ENCODE results near the gene COL16A1.

DNA sequence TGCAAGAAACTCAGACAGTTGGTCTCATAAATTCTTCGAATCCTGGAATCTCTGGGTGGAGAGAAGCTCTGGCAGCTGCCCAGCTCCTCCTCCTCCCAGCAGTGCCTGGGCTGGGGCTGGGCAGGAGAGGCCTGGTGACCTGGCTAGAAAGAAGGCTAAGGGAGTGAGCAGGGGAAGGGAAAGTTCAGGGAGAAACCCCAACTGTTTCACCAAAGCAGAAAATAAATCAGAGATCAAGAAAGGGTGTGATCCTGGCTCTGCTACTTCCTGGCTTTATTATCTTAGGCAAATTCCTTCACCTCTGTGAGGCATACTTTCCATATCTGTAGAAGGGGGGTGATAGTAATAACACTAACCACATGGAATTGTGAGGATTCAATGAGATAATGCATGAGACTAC is 8.8 kb upstream of the COL16A1 start:
- TF ChIP-seq, protein P1, sequence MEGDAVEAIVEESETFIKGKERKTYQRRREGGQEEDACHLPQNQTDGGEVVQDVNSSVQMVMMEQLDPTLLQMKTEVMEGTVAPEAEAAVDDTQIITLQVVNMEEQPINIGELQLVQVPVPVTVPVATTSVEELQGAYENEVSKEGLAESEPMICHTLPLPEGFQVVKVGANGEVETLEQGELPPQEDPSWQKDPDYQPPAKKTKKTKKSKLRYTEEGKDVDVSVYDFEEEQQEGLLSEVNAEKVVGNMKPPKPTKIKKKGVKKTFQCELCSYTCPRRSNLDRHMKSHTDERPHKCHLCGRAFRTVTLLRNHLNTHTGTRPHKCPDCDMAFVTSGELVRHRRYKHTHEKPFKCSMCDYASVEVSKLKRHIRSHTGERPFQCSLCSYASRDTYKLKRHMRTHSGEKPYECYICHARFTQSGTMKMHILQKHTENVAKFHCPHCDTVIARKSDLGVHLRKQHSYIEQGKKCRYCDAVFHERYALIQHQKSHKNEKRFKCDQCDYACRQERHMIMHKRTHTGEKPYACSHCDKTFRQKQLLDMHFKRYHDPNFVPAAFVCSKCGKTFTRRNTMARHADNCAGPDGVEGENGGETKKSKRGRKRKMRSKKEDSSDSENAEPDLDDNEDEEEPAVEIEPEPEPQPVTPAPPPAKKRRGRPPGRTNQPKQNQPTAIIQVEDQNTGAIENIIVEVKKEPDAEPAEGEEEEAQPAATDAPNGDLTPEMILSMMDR (tag by site-specific recombination; IDR thresholded peaks at IDR 0.05) = no peak
- TF ChIP-seq SALL2 (tag by site-specific recombination; IDR thresholded peaks at IDR 0.05; ENCODE audit: borderline replicate concordance) (no peak), ZNF600 (tag by site-specific recombination; IDR thresholded peaks at IDR 0.05) (no peak), ZNF747 (tag by site-specific recombination; IDR thresholded peaks at IDR 0.05) (no peak), SETDB1 (IDR thresholded peaks at IDR 0.05; ENCODE audit: insufficient read length, low read length) (no peak), SP3 (tag by site-specific recombination; IDR thresholded peaks at IDR 0.05) (no peak), ZNF701 (tag by site-specific recombination; IDR thresholded peaks at IDR 0.05) (no peak), ZBTB21 (tag by site-specific recombination; IDR thresholded peaks at IDR 0.05) (no peak), ZNF140 (tag by site-specific recombination; IDR thresholded peaks at IDR 0.05) (no peak), ZSCAN30 (tag by site-specific recombination; IDR thresholded peaks at IDR 0.05) (no peak)
- TF ChIP-seq, protein P2, sequence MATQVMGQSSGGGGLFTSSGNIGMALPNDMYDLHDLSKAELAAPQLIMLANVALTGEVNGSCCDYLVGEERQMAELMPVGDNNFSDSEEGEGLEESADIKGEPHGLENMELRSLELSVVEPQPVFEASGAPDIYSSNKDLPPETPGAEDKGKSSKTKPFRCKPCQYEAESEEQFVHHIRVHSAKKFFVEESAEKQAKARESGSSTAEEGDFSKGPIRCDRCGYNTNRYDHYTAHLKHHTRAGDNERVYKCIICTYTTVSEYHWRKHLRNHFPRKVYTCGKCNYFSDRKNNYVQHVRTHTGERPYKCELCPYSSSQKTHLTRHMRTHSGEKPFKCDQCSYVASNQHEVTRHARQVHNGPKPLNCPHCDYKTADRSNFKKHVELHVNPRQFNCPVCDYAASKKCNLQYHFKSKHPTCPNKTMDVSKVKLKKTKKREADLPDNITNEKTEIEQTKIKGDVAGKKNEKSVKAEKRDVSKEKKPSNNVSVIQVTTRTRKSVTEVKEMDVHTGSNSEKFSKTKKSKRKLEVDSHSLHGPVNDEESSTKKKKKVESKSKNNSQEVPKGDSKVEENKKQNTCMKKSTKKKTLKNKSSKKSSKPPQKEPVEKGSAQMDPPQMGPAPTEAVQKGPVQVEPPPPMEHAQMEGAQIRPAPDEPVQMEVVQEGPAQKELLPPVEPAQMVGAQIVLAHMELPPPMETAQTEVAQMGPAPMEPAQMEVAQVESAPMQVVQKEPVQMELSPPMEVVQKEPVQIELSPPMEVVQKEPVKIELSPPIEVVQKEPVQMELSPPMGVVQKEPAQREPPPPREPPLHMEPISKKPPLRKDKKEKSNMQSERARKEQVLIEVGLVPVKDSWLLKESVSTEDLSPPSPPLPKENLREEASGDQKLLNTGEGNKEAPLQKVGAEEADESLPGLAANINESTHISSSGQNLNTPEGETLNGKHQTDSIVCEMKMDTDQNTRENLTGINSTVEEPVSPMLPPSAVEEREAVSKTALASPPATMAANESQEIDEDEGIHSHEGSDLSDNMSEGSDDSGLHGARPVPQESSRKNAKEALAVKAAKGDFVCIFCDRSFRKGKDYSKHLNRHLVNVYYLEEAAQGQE (tag by site-specific recombination; IDR thresholded peaks at IDR 0.05) = no peak
- TF ChIP-seq, protein P3, sequence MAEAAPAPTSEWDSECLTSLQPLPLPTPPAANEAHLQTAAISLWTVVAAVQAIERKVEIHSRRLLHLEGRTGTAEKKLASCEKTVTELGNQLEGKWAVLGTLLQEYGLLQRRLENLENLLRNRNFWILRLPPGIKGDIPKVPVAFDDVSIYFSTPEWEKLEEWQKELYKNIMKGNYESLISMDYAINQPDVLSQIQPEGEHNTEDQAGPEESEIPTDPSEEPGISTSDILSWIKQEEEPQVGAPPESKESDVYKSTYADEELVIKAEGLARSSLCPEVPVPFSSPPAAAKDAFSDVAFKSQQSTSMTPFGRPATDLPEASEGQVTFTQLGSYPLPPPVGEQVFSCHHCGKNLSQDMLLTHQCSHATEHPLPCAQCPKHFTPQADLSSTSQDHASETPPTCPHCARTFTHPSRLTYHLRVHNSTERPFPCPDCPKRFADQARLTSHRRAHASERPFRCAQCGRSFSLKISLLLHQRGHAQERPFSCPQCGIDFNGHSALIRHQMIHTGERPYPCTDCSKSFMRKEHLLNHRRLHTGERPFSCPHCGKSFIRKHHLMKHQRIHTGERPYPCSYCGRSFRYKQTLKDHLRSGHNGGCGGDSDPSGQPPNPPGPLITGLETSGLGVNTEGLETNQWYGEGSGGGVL (tag by site-specific recombination; IDR thresholded peaks at IDR 0.05) = no peak
